ENCODE data around the gene PET100.

Gene PET100

DNA sequence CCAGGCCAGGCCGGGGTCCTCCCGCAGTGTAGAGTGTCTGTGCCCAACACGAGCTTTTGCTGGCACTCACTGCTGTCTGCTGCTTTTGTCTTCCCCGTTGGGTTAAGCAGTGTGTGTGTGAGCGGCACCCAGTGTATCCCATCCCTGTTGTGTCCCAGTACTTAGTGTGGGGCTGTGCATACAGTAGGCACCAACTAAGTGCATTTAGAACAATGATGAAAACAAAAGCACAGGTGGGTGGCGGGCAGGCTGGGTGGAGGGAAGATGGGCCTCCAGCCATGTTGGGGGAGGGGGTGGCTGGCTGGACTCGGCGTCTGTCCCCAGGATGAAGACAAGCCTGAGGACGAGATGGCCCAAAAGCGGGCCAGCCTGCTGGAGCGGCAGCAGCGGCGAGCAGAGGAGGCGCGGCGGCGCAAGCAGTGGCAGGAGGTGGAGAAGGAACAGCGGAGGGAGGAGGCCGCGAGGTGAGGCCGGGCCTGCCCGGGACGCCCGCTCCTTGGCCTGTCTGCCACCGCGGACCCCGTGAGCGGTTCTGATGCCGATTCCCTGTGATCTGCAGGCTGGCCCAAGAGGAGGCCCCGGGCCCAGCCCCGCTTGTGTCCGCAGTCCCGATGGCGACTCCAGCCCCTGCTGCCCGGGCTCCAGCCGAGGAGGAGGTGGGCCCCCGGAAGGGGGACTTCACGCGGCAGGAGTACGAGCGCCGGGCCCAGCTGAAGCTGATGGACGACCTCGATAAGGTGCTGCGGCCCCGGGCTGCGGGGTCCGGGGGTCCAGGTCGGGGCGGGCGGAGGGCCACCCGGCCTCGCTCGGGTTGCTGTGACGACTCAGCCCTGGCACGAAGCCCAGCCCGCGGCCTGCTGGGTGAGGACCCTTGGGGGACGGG lies 14.5 kb upstream of the PET100 start:
- DNase-seq: no peak
- Histone ChIP-seq H3K27me3 (ENCODE audit: insufficient read depth, low read depth, severe bottlenecking) (no peaks in the 10 kb centered on the region), H3K9me3 (ENCODE audit: severe bottlenecking) (no peaks in the 10 kb centered on the region), H3K27ac (no peak overlapping the region), H3K36me3 (peaks cover 30% of the 10 kb centered on the region), H3K4me3 (ENCODE audit: low read depth, low read length) (no peak overlapping the region)
- TF ChIP-seq, protein P1, sequence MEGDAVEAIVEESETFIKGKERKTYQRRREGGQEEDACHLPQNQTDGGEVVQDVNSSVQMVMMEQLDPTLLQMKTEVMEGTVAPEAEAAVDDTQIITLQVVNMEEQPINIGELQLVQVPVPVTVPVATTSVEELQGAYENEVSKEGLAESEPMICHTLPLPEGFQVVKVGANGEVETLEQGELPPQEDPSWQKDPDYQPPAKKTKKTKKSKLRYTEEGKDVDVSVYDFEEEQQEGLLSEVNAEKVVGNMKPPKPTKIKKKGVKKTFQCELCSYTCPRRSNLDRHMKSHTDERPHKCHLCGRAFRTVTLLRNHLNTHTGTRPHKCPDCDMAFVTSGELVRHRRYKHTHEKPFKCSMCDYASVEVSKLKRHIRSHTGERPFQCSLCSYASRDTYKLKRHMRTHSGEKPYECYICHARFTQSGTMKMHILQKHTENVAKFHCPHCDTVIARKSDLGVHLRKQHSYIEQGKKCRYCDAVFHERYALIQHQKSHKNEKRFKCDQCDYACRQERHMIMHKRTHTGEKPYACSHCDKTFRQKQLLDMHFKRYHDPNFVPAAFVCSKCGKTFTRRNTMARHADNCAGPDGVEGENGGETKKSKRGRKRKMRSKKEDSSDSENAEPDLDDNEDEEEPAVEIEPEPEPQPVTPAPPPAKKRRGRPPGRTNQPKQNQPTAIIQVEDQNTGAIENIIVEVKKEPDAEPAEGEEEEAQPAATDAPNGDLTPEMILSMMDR (IDR thresholded peaks at IDR 0.05; ENCODE audit: low read depth, low read length): no peak

DNA sequence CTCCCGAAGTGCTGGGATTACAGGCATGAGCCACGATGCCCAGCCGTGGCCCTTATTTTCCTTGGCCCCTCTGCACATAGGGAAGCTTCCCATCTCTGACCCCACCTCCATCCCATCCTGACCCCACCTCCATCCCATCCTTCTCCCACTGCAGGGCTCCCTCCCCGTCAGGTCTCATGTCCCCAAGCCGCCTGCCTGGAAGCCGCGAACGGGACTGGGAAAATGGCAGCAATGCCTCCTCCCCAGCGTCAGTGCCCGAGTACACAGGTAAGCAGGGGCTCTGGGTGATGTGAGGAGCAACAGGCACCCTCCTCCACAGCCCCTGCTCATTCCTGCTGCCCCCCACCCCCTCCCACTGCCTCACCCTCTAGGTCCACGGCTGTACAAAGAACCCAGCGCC lies 12.4 kb upstream of the PET100 start:
- DNase-seq: no peak
- Histone ChIP-seq H3K36me3 (peaks cover 48% of the 10 kb centered on the region), H3K9me3 (ENCODE audit: severe bottlenecking) (no peaks in the 10 kb centered on the region), H3K4me3 (ENCODE audit: low read depth, low read length) (no peak overlapping the region), H3K27me3 (ENCODE audit: insufficient read depth, low read depth, severe bottlenecking) (no peaks in the 10 kb centered on the region), H3K27ac (no peak overlapping the region)
- TF ChIP-seq, protein P1 (IDR thresholded peaks at IDR 0.05; ENCODE audit: low read depth, low read length): no peak

DNA sequence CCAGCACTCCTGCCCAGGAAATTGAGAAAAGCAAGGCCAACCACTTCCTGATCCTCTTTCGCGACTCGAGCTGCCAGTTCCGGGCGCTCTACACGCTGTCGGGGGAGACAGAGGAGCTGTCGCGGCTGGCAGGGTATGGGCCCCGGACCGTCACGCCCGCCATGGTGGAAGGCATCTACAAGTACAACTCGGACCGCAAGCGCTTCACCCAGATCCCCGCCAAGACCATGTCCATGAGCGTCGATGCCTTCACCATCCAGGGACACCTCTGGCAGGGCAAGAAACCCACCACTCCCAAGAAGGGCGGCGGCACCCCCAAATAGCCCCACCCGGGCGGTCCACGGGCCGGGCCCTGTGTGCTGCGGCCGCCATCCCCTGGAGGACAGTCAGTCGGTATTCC lies 11.9 kb upstream of the PET100 start:
- Histone ChIP-seq H3K36me3 (peaks cover 54% of the 10 kb centered on the region), H3K9me3 (ENCODE audit: severe bottlenecking) (no peaks in the 10 kb centered on the region), H3K27me3 (ENCODE audit: insufficient read depth, low read depth, severe bottlenecking) (no peaks in the 10 kb centered on the region), H3K27ac (peak overlapping the region; percentile 78), H3K4me3 (ENCODE audit: low read depth, low read length) (no peak overlapping the region)
- no peak for DNase-seq
- TF ChIP-seq, protein P1 (IDR thresholded peaks at IDR 0.05; ENCODE audit: low read depth, low read length): no peak

DNA sequence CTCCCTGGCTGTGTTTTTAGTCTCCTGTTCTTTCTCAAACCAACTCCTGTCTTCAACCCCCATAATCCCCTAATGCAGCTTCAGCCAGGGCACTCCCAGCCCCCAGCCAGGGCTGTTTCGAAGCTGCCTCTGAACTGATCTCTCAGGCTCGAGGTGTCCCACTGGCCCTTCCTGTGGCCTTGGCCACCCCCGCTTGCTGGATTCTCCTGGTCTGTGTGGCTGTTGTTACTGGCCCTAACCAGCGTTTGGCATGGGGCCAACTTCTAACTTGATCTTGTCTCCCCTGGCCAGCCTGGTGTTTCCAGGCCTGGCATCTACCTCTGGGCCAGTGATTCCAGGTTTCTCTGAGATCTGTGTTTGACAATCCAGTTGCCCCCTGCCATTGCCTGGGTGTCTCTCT lies 11.2 kb upstream of the PET100 start:
- Histone ChIP-seq H3K36me3 (peaks cover 59% of the 10 kb centered on the region), H3K9me3 (ENCODE audit: severe bottlenecking) (no peaks in the 10 kb centered on the region), H3K27me3 (ENCODE audit: insufficient read depth, low read depth, severe bottlenecking) (no peaks in the 10 kb centered on the region), H3K27ac (peak overlapping the region; percentile 78), H3K4me3 (ENCODE audit: low read depth, low read length) (peak overlapping the region; percentile 16)
- TF ChIP-seq, protein P1 (IDR thresholded peaks at IDR 0.05; ENCODE audit: low read depth, low read length): no peak
- peak; percentile 61 for DNase-seq

DNA sequence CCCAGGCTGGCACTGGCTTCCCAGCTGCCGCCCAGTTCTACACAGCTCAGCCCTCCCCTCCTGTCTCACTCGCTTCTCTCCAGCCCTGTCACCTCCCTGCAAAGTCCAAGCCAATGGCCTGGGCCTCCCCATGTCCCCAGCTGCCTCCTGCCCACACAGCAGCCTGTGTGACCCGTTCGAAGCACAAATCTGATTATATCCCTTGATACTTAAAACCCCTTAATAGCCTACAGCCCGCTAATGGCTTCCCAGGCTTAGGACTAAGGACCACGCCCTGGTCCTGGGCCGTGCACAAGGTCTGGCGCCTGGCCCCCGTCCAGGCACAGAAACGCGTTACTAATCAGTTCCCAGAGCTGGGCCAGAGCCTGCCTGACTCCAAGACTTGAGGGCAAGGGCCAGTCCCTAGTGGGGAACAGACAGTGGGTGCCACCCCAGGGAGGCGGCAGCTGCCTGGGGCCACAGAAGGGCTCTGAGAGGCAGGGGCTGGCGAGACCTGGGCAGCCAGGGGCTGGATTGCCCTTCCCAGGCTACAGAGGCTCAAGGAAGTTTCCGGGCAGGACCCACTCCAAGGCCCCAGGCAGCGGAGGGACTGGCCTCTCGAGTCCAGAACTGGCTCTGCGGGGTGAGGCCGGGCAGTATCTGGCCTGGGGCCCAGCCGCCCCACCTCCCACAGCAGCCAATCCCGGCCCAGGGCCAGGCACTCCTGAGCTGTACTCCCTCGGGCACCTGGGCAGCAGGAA lies 10.7 kb upstream of the PET100 start:
- peak overlapping the region; percentile 78 for H3K27ac ChIP-seq
- peaks cover 61% of the 10 kb centered on the region for H3K36me3 ChIP-seq
- peak; percentile 95 for DNase-seq
- no peak overlapping the region; the same call in 1 of the 2 replicates for H3K4me3 ChIP-seq (ENCODE audit: low read depth, low read length)
- H3K9me3 ChIP-seq (ENCODE audit: severe bottlenecking): no peaks in the 10 kb centered on the region
- H3K27me3 ChIP-seq (ENCODE audit: insufficient read depth, low read depth, severe bottlenecking): no peaks in the 10 kb centered on the region
- TF ChIP-seq, protein P1 (IDR thresholded peaks at IDR 0.05; ENCODE audit: low read depth, low read length): no peak
